NCI-H2107 treated with DMSO at 0.1 percent for 48 hours (cell line): Measurements from ENCODE around the gene PIGU.
A peak's percentile ranks its signal among the peaks of the same experiment; 100 is the strongest.

Experiments used
- DNase-seq: peaks from one replicate; lab custom pipeline; 2025; ENCODE audit not compliant: unreplicated experiment; lab: John Stamatoyannopoulos, UW

Gene PIGU

GRCh38 chr20:34560141-34560523 is 116.8 kb downstream of the PIGU start:
- no peak for DNase-seq

GRCh38 chr20:34559311-34560140 is 117.4 kb downstream of the PIGU start:
- no peak for DNase-seq

GRCh38 chr20:34558320-34559218 is 118.3 kb downstream of the PIGU start, which contains the start of gene MAP1LC3A:
Gene MAP1LC3A, plus strand, starts transcription at chr20:34558718. Its CDS starts 151 bp downstream, at chr20:34558869.
- DNase-seq = peak; percentile 49

DNA sequence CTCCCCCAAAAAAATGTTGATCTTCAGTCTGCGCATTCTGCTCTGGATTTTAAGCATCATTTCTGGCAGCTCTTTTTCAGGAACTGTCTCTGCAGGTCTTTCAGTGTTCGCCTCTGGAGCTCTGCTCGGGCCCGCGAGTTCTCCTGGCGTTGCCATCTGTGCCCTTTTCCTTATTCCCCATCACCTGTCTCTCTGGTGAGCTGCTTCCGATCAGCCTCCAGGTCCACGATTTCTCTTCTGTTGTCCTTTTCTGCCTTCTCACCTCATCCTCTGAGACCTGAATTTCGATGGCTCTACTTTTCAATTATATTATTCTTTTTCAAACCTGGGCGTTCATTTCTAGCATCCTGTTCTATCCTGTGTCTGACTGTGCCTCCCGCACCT is 119.0 kb downstream of the PIGU start:
- DNase-seq = no peak

- DNase-seq = no peak
Observed at GRCh38 chr20:34553366-34553867, 123.5 kb downstream of the PIGU start.

DNA sequence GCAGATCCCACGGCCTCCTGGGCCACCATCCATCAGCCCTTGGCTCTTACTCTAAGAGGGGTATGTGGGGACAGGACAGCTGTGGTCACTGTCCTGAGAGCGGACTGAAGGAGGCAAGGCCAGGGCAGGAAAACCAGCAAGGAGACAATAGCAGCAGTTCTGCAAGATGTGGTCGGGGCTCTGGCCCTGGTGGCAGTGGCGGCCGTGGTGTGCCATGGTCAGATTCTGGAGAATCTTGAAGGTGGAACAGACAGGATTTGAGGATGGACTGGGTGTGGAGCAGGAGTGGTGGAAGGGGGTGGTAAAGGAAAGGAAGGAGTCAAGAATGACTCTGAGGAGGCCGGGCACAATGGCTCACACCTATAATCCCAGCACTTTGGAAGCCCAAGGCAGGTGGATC is 124.3 kb downstream of the PIGU start:
- no peak for DNase-seq

GRCh38 chr20:34549929-34550305 is 127.0 kb downstream of the PIGU start:
- no peak for DNase-seq

GRCh38 chr20:34549291-34549928 is 127.5 kb downstream of the PIGU start:
- no peak for DNase-seq

DNA sequence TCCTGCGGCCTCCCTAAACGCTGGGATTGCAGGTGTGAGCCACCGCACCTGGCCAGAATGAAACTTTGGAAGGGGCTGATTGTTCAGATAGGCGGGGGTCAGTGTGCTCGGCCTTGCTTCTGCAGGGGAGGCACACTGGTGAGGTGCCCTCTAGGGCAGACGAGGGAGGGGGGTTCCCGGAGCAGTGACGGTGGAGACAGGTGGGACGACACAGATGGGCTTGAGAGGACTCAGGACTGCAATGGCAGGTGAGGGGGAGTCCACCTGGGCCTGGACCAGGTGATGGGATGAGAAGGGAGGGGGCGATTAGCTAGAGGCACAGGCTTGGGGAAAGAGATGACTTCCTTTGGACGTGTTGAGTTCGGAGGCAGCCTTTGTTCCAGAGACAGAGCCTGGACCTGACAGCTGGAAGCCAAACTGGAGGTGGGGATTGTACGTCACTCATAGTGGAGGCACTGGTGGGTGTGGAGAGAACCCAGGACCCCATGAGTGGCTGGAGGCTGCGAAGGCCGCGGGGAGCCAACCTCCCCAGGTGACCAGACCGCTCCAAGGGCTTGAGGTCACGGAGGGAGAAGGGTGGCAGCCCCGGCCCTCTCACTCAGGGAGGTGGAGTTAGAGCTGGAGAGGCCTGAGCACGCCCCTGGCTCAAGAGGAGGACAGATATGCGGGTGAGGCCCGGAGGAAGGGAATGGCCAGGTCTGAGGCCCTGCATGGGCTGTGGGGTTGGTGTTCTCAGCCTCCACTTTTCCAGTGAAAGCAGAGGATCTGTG is 128.9 kb downstream of the PIGU start:
- DNase-seq = no peak

GRCh38 chr20:34546751-34547181 is 130.1 kb downstream of the PIGU start:
- peak; percentile 90 for DNase-seq

DNA sequence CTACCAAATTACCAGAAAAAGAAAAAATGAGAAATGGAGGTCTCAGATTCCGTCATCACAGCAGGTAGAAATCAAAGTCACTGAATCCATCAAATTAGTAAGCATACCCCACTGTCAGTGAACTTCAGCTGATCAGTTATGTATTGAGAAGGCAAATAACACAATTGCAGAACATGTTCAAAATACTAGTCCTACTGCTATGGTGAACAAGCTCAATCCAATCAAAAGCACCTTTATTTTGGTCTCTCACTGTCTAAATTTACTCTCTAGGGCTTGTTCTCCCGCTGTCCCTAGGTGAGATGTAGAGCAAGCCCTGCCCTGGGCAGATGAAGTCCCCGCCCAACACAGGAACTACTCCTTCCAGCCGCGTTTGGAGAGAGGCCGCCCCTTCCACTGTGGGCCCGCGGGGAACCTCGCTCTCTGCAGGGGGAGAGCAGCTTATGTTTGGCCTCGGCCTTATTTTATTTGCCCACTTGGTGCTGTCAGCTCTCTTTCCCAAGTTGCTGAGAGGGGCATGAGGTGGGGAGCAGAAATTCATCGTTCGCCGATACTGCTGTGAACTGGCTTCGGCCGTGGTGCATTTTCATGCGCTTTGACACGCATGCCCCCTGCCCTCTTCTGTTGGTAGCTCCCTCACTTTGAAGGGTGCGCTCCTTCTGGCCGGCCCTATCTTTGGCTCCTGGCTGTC is 132.6 kb downstream of the PIGU start:
- DNase-seq = peak; percentile 8

DNA sequence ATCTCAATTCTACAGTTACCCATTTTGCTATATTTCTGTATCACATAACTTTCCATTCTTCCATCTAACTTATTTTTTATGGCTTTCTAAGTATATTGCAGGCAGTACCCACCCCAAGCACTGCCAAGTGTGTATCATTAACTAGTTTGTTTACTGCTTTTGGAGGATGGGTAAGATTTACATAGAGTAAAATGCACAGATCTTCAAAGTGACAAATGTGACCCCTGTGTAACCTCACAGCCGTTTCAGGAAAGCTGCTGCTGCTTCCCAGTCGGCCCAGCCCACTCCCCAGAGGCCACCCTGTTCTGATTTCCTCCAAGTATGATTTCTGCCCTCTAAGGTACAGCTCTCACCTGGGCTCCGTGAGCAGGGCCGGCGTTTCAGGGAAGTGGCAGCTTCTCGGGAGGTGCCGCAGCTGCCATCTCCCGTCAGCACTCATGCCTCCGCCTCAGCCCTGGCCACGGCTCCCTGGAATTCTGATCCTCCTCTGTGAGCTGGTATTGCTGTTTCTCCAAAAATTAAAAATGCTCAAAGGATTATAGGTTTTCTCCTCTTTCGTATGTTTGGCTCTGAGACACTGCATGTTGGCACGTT is 133.3 kb downstream of the PIGU start:
- DNase-seq = peak; percentile 12

DNA sequence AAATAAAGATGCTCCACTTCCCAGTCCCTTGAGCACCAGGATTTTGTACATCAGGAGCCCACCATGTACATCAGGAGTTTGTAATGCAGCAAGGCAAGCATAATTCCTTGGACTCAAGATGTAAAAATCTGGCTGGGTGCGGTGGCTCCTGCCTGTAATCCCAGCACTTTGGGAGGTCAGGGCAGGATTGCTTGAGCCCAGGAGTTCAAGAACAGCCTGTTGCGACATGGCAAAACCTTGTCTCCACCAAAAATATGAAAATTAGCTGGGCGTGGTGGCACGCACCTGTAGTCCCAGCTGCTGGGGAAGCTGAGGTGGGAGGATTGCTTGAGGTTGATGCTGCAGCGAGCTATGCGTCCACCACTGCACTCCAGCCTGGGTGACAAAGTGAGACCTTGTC is 134.5 kb downstream of the PIGU start:
- no peak for DNase-seq

- no peak for DNase-seq
Observed at GRCh38 chr20:34541917-34542316, 135.0 kb downstream of the PIGU start.

DNA sequence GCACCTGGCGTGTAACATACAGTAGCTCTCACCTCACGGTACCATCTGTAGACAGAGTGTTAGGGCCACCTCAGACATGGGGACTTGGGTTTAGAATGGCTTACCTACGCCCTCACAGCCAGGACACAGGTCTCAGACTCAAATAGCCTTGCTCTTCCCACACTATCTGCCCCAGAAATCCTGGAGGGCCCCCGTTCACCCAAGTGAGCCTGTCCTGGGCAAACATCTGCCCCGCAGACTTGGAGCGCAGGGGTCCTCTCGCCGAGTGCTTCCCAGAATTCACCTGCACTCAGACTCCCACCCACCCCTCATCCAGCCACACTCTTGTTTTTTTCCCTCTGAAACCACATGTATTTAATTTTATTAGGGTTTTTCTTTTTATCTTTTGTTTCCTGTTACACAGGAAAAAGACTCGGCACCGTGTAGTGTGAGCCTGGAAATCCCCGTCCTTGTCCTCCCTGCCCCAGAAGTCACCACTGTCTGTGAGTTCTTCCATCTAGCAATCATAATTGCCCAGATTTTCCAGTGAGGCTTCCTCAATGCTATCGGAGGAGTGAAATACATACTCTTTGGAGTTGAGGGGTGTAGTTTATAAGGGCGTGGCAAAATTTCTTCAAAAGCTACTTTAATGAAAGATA is 135.5 kb downstream of the PIGU start:
- no peak for DNase-seq

DNA sequence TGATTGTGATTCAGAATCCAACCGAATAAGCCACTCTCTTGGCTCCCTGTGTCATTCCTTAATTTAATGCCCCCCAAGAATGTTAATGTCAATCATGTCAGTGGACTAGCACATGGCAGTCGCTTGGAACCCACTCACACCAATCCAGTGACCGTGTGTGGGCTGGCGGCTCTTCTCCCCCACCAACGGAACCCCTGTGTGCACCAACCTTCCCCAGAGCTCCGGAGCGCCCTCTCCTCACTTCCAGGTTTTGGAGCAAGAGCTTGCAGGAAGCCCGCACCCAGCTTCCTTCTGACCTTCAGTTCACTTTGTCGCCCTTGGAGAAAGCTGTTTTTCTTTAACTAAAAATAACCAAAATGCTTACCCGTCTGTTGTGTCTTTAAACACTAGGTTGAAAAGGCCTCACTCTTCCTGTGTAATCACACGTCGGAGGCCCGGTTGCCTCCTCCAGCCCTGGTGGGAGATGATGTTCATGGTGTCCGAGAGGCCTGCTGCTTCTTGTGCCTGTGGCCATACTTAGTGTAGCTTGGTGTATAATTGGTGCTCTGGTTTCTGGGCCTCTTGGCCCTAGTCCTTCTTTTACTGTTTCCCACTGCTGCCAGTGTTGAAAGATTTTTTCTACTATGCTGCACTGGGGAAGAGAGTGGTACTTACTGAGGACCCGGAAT is 136.2 kb downstream of the PIGU start:
- no peak for DNase-seq

DNA sequence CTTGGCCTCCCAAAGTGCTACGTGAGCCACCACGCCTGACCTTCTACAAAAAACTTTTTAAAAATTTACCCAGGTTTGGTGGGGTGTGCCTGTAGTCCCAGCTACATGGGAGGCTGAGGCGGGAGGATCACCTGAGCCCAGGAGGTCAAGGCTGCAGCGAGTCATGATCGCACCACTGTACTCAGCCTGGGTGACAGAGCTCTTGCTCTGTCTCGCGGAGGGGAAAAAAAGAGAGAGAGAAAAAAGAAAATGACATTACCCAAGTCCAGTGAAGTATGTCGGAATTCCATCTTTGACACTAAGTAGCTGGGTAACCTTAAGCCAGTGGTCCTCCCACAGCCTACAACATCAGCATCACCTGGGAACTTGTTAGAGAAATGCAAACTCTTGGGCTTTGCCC is 137.1 kb downstream of the PIGU start:
- DNase-seq = no peak

- no peak for DNase-seq
Observed at GRCh38 chr20:34538671-34539123, 138.2 kb downstream of the PIGU start.
